Mucosa of descending colon (tissue), 3 donors: ENCODE results near the gene TYW1B. TPM values are rescaled to one million over a fixed set of nuclear protein-coding genes. Genes with fewer than 3 reads are reported as not detected.
"Not testable (repeated sequence)": the region's sequence is repeated elsewhere in the genome, so short reads cannot be mapped to it uniquely, and the experiment has no call there.

Experiments used
- ATAC-seq: fragments of 200-7000 bp; cut with Tn5 transposase; one replicate; pipeline ENCODE4 v1.9.1; 2020; ENCODE audit warnings: mild to moderate bottlenecking, moderate library complexity
- DNase-seq, 3 donors: peaks; one replicate each; pipeline ENCODE4 v3.0.0-alpha.2; 2020
- H3K36me3 ChIP-seq: fragments of 200-600 bp; one replicate; pipeline ENCODE4 v1.8.0; 2021; ENCODE audit warnings: low read depth, mild to moderate bottlenecking
- H3K4me1 ChIP-seq: fragments of 200-600 bp; one replicate; pipeline ENCODE4 v1.8.0; 2021; ENCODE audit warnings: low read depth, mild to moderate bottlenecking
- H3K4me3 ChIP-seq: fragments of 200-600 bp; one replicate; pipeline ENCODE4 v1.8.0; 2021; ENCODE audit warnings: mild to moderate bottlenecking
- H3K9me3 ChIP-seq: fragments of 200-600 bp; one replicate; pipeline ENCODE4 v1.8.0; 2021; ENCODE audit warnings: mild to moderate bottlenecking
- CTCF ChIP-seq: fragments of 200-600 bp; IDR thresholded peaks from one replicate; pipeline ENCODE4 v1.8.0; 2022; ENCODE audit warnings: antibody characterized with exemption, mild to moderate bottlenecking
- intact Hi-C, 2 donors: fragments of 100-400 bp; cut with DNase I in 1 of 2; cut with micrococcal nuclease in 1 of 2; formaldehyde crosslinking; loops; one replicate each; pipeline versions ENCODE4 v1.11.0 to v1.11.1; 2022; cut with DNase I, micrococcal nuclease
- total RNA-seq, 3 donors: library from RNA; stranded (reverse); fragmentation: NEBNext Ultra II Directional in 2 of 3; extraction: Animal tissue kit (Norgen Biotek cat#: 25700) in 2 of 3; gene quantifications; one replicate each; pipeline versions ENCODE4 v1.2.1 to v1.2.4, GENCODE V29; 2021 to 2023
- donor health status: DM: no; HTN: no; CAD: no; lungs with moderate emphysema.
- donor health status: DM: no; HTN: no; CAD: no.
- donor health status: DM: no; HTN: yes; CAD: no.

Gene TYW1B
- total RNA-seq, 3 donors from 2014 or later: 2.5 to 6.3 (median 3.5) TPM

DNA sequence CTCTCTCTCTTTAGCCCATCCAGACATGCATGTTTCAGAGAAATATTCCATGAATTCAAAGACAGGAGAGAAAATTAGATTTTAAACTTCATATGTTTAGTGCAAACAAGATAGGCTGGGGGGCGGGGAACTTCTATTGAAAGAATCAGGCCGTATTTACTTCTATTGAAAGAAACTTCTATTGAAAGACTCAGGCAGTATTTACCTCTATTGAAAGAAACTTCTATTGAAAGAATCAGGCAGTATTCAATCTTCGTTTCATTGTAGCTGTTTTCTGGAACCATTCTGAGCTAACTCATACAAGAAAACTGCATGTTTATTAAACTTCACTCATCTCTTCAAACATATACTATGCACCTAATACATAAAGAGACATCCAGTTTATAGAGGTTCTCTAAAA lies 123.1 kb downstream of the TYW1B start:
- Histone ChIP-seq H3K9me3 (no peaks in the 10 kb centered on the region), H3K4me3 (no peak overlapping the region), H3K36me3 (no peaks in the 10 kb centered on the region), H3K4me1 (no peaks in the 10 kb centered on the region)
- DNase-seq: no peak
- ATAC-seq: no peak
- TF ChIP-seq CTCF: no peak
- intact Hi-C loops: no loop called here

DNA sequence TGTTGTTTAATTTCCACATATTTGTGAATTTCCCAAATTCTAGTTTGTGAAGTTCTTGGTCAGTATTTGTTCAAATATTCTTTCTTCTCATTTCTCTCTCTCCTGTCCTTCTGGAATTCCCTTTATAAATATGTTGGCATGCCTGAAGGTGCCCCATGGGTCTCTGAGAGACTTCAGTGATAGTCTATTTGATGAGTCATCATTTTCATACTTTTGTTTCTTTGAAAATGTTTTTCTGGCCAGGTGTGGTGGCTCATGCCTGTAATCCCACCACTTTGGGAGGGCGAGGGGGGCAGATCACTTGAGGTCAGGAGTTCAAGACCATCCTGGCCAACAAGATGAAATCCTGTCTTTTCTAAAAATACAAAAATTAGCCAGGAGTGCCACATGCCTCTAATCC lies 127.5 kb downstream of the TYW1B start:
- not testable (repeated sequence) for DNase-seq

GRCh38 chr7:72697066-72697465 lies 130.9 kb downstream of the TYW1B start:
- H3K36me3 ChIP-seq, H3K4me1 ChIP-seq, H3K4me3 ChIP-seq, H3K9me3 ChIP-seq, DNase-seq, intact Hi-C loops: not testable (repeated sequence)
- peak; percentile 55 for ATAC-seq

More for the DNA sequence above, 127.5 kb downstream of the TYW1B start:
- ATAC-seq, H3K4me3 ChIP-seq, H3K4me1 ChIP-seq, H3K36me3 ChIP-seq, H3K9me3 ChIP-seq, intact Hi-C loops: not testable (repeated sequence)

GRCh38 chr7:72696643-72697042 lies 131.4 kb downstream of the TYW1B start:
- DNase-seq, H3K4me3 ChIP-seq, H3K4me1 ChIP-seq, H3K9me3 ChIP-seq, H3K36me3 ChIP-seq, intact Hi-C loops, ATAC-seq: not testable (repeated sequence)

GRCh38 chr7:72695482-72695881 lies 132.5 kb downstream of the TYW1B start:
- intact Hi-C loops, H3K4me3 ChIP-seq: not testable (repeated sequence)

GRCh38 chr7:72691442-72691841 lies 136.6 kb downstream of the TYW1B start:
- intact Hi-C loops, DNase-seq, H3K9me3 ChIP-seq, H3K36me3 ChIP-seq, H3K4me3 ChIP-seq, ATAC-seq, H3K4me1 ChIP-seq: not testable (repeated sequence)

More at GRCh38 chr7:72695482-72695881, 132.5 kb downstream of the TYW1B start:
- not testable (repeated sequence) for H3K9me3 ChIP-seq, H3K4me1 ChIP-seq, ATAC-seq, DNase-seq, H3K36me3 ChIP-seq

DNA sequence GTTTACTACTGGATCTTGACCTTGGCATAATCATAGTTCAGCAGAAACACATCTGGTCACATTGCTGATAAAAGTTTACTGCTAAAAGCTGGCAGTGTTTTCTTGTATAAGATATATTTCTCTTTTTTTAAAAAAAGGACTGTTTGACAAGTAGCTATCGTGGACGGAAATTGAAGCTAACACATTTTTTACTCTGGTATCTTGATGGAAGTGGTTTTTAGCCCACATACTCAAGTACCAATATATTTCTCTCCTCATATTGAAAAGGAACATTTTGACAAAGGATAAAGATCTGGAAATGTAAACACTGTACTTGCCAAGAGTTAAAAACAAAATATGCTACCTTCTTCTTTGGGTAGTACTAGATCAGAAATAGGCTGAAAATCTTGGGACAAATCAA lies 137.8 kb downstream of the TYW1B start:
- H3K4me1 ChIP-seq, H3K4me3 ChIP-seq, H3K9me3 ChIP-seq, DNase-seq, intact Hi-C loops, ATAC-seq, H3K36me3 ChIP-seq: not testable (repeated sequence)

GRCh38 chr7:72689344-72689743 lies 138.7 kb downstream of the TYW1B start:
- DNase-seq, H3K9me3 ChIP-seq, intact Hi-C loops, H3K4me3 ChIP-seq, ATAC-seq, H3K36me3 ChIP-seq, H3K4me1 ChIP-seq: not testable (repeated sequence)

GRCh38 chr7:72681211-72681610 lies 146.8 kb downstream of the TYW1B start:
- DNase-seq, intact Hi-C loops, ATAC-seq, H3K9me3 ChIP-seq, H3K4me3 ChIP-seq, H3K4me1 ChIP-seq, H3K36me3 ChIP-seq: not testable (repeated sequence)

- intact Hi-C loops, H3K4me1 ChIP-seq, DNase-seq, H3K36me3 ChIP-seq, H3K9me3 ChIP-seq, ATAC-seq, H3K4me3 ChIP-seq: not testable (repeated sequence)
These were observed 151.1 kb downstream of the TYW1B start for GRCh38 chr7:72676880-72677279.

DNA sequence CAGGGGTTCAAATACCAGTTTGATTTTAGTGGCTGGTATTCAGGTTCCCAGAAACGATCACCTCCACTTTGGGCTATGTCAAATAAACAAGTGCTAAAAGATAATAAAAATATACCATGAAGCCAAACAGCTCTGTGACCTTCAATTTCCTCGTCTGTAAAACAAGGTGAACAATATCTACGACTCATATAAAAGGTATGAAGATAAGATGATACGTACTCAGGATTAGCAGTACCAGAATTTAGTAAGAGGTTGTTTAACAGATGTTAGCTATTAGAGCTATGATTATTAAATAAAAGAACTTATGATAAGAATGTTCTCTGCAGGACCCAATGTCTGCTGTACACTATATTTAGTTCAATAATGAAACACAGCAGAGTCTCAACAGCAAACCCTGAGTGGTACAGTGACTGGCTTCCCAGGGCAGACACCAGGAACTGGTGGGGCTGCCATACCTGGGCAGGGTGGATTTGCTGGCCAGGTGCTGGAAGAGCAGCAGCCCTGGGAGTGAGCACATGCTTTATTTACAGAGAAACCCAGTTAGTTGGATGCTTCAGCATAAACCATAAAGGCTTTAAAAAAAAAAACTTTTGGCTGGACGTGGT lies 151.8 kb downstream of the TYW1B start:
- intact Hi-C loops, H3K4me3 ChIP-seq, H3K36me3 ChIP-seq, DNase-seq, H3K9me3 ChIP-seq, H3K4me1 ChIP-seq: not testable (repeated sequence)
- peak; percentile 64 for ATAC-seq

- H3K4me1 ChIP-seq, H3K4me3 ChIP-seq, DNase-seq, ATAC-seq, H3K9me3 ChIP-seq, intact Hi-C loops, H3K36me3 ChIP-seq: not testable (repeated sequence)
These were observed 152.3 kb downstream of the TYW1B start for GRCh38 chr7:72675686-72676085.
